ENCODE results near the gene CHRNB2. TPM values are rescaled to one million over a fixed set of nuclear protein-coding genes. Genes with fewer than 3 reads are reported as not detected.

CHRNB2 gene
- not detected in 2 replicates for total RNA-seq

GRCh38 chr1:154567386-154568156, at the start of gene CHRNB2:
TSS of gene CHRNB2 (plus strand) at chr1:154567778. CDS start at chr1:154568045, 267 bp downstream.

GRCh38 chr1:154557939-154558719, 9.4 kb upstream of the CHRNB2 start, which contains the start of gene UBE2Q1:
TSS of gene UBE2Q1 (minus strand) at chr1:154558662. CDS start at chr1:154558553, 109 bp downstream.

GRCh38 chr1:154607609-154608396, 40.2 kb downstream of the CHRNB2 start, which contains the start of gene ADAR:
TSS of gene ADAR (minus strand) at chr1:154608186. CDS start at chr1:154608006, 180 bp downstream.

Other genes starting within 250 kb of the CHRNB2 start
- not detected in 2 replicates for gene AQP10, start 246.7 kb upstream of the CHRNB2 start, total RNA-seq
- 66.4 and 66.5 TPM in 2 replicates for gene ATP8B2, start 242.3 kb upstream of the CHRNB2 start, total RNA-seq
- 2.9 and 3.1 TPM in 2 replicates for gene IL6R, start 162.4 kb upstream of the CHRNB2 start, total RNA-seq
- gene TDRD10, start 65.6 kb upstream of the CHRNB2 start, total RNA-seq = 2.5 and 2.7 TPM in 2 replicates
- 41.9 and 59.6 TPM in 2 replicates for gene SHE, start 65.4 kb upstream of the CHRNB2 start, total RNA-seq
- gene UBE2Q1, start 9.1 kb upstream of the CHRNB2 start, total RNA-seq = 28.5 and 29.1 TPM in 2 replicates
- gene ADAR, start 40.4 kb downstream of the CHRNB2 start, total RNA-seq = 73.6 and 79.6 TPM in 2 replicates

Measured in endothelial cell of coronary artery (primary cell).